ENCODE data around the gene CORO2A. TPM values are rescaled to one million over a fixed set of nuclear protein-coding genes. Genes with fewer than 3 reads are reported as not detected.

The CORO2A gene
- total RNA-seq, 5 donors from 2014 or later (not counting 1 experiment from before 2014, with no cell fraction given) = 9.1 to 12.4 (median 10.8) TPM

DNA sequence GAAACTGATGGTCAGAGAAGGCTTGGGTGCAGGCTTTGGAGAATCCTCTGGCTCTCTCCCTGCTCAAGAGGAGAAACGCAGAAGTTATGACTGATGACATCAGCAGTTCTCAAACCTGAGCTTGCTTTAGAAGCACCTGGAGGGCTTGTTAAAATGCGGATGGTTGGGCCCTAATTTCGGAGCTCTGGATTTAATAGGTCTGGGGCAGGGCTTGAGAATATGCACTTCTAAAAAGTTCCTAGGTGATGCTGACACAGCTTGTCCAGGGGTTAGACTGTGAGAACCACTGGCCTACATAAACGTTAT, 36.6 kb upstream of the CORO2A start:
- H3K4me3 Mint-ChIP-seq = no peak overlapping the region
- H3K4me1 Mint-ChIP-seq = no peaks in the 10 kb centered on the region
- H3K36me3 Mint-ChIP-seq = peaks cover 41% of the 10 kb centered on the region
- no peak overlapping the region for H3K27ac ChIP-seq (ENCODE audit: low read length)
- H3K27me3 ChIP-seq (replicated peaks in 1 of 2; ENCODE audit: control insufficient read depth in 2 of 2, extremely low read depth in 1 of 2, insufficient read depth in 2 of 2, low read length in 1 of 2) = no peaks in the 10 kb centered on the region
- DNase-seq = no peak
- no peak overlapping the region for H3K27ac Mint-ChIP-seq
- no peaks in the 10 kb centered on the region for H3K4me1 ChIP-seq (ENCODE audit: control insufficient read depth in 1 of 2, extremely low read depth in 1 of 2, insufficient read depth in 2 of 2, low read length in 2 of 2)
- H3K4me3 ChIP-seq (ENCODE audit: control insufficient read depth in 1 of 2, extremely low read depth in 1 of 2, low read length in 1 of 2) = no peak overlapping the region
- no peak for ATAC-seq (replicated peaks in 1 of 4)
- ChIA-PET CTCF (interaction anchor here (0.5 to 0.6 kb wide), 2 partner anchors 18 to 106 kb away, joined by 4 read pairs; no protein-coding TSS in a partner anchor), POLR2A (interaction anchor here in 1 of 2 donors (0.6 kb wide), 1 partner anchor 76 kb away, joined by 3 read pairs; no protein-coding TSS in a partner anchor)
- no peaks in the 10 kb centered on the region for H3K9me3 Mint-ChIP-seq
- WGBS (ENCODE audit: insufficient coverage) = 93% methylated on average over 4 of the region's 4 CpGs
- no peaks in the 10 kb centered on the region for H3K27me3 Mint-ChIP-seq
- H3K9me3 ChIP-seq = no peaks in the 10 kb centered on the region
- peaks cover 15 to 68% of the 10 kb centered on the region in 2 donors for H3K36me3 ChIP-seq (ENCODE audit: control insufficient read depth in 2 of 2, extremely low read depth in 1 of 2, insufficient read depth in 1 of 2, low read length in 1 of 2)

DNA sequence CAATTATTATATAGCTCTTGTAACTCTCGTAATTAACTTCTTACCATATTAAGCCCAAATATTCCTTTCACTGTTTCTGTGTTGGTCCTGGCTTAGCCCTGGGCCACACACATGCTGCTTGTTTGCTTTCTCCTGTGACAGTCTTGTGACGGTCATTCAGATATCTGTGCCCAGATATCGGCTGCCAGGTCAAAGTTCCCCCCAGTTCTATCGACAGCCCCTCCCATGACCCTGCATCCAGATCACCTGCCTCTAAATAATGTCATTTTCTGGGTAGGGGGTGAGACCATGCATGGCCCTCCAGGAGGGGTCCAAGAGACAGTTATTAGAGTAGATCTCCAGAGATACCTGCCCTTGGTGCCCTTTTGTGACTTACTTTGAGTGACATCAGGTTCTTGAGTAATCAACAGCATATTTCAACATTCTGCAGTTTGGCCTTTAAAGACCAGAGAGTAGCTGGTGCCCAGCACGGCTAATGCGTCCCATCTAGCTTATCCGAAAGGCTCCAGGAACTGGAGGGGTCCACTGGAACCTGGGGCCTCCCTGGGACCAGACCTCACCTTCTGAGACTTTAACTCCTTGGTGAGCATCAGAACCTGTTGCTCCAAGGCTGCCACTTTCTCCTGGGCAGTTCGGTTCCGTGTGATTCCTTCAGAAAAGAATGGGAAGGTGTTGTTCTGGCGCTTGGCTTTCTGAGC, 36.1 kb upstream of the CORO2A start:
- H3K4me3 ChIP-seq (ENCODE audit: control insufficient read depth in 1 of 2, extremely low read depth in 1 of 2, low read length in 1 of 2) = no peak overlapping the region
- ATAC-seq (replicated peaks in 1 of 4) (no peak), DNase-seq (no peak)
- ChIA-PET CTCF (interaction anchor here in 1 of 2 donors (0.6 kb wide), 1 partner anchor 8 kb away, joined by 4 read pairs; no protein-coding TSS in a partner anchor), POLR2A (interaction anchor here in 1 of 2 donors (0.6 kb wide), 1 partner anchor 796 kb away, joined by 6 read pairs; no protein-coding TSS in a partner anchor)
- H3K27me3 Mint-ChIP-seq = no peaks in the 10 kb centered on the region
- peaks cover 36% of the 10 kb centered on the region for H3K36me3 Mint-ChIP-seq
- H3K9me3 Mint-ChIP-seq = no peaks in the 10 kb centered on the region
- 96% methylated on average over 7 of the region's 10 CpGs for WGBS (ENCODE audit: insufficient coverage)
- no peaks in the 10 kb centered on the region for H3K4me1 Mint-ChIP-seq
- H3K9me3 ChIP-seq = no peaks in the 10 kb centered on the region
- H3K27ac ChIP-seq (ENCODE audit: low read length) = no peak overlapping the region
- no peaks in the 10 kb centered on the region for H3K4me1 ChIP-seq (ENCODE audit: control insufficient read depth in 1 of 2, extremely low read depth in 1 of 2, insufficient read depth in 2 of 2, low read length in 2 of 2)
- H3K36me3 ChIP-seq (ENCODE audit: control insufficient read depth in 2 of 2, extremely low read depth in 1 of 2, insufficient read depth in 1 of 2, low read length in 1 of 2) = peaks cover 15 to 65% of the 10 kb centered on the region in 2 donors
- no peaks in the 10 kb centered on the region for H3K27me3 ChIP-seq (replicated peaks in 1 of 2; ENCODE audit: control insufficient read depth in 2 of 2, extremely low read depth in 1 of 2, insufficient read depth in 2 of 2, low read length in 1 of 2)
- H3K27ac Mint-ChIP-seq = no peak overlapping the region
- no peak overlapping the region for H3K4me3 Mint-ChIP-seq

DNA sequence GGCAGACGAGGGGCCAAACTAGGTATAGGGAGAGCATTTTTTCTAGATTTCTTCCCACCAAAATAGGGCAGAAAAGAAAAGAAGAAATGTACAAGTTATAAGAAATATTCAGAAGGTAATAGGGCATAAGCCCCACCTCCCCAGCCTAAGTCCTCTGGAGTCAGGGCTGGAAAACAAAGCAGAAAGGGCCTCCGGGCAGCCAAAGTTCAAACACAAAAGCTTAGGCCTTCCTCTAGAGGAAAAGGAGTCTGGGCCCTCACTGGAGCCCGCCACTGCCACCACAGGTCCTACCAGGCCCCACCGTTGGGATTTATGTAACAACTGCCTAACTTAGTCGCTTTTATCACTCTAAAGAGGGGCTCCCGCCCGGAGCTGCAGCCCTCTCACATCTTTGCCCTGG, 35.4 kb upstream of the CORO2A start:
- DNase-seq = no peak
- CTCF ChIA-PET = interaction anchor here in 1 of 2 donors (0.6 kb wide), 1 partner anchor 9 kb away, joined by 4 read pairs; no protein-coding TSS in a partner anchor

DNA sequence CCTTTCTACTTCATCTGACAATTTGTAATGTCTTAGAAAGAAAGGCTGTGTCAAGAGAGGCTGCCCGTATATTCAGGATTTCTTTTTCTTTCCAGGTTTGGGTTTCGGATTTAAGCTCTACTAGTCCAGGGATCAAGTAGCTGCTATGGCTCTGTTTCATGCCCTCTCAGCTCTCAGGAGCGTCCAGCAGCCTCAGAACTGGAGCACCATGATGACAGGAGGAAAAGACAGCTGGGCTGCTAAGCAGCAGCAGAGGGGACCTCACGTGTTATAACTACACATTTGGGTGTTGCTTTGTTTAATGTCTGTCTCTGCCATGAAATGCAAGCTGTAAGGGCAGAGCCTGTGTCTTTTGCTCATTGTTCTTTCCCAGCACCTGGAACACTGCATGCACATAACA, 34.5 kb upstream of the CORO2A start:
- no peaks in the 10 kb centered on the region for H3K27me3 ChIP-seq (replicated peaks in 1 of 2; ENCODE audit: control insufficient read depth in 2 of 2, extremely low read depth in 1 of 2, insufficient read depth in 2 of 2, low read length in 1 of 2)
- H3K36me3 Mint-ChIP-seq = peaks cover 45% of the 10 kb centered on the region
- peaks cover 0 to 3% (median 0%) of the 10 kb centered on the region in 3 donors for H3K4me1 Mint-ChIP-seq

More for the DNA sequence above, 35.4 kb upstream of the CORO2A start:
- Mint-ChIP-seq H3K27me3 (no peaks in the 10 kb centered on the region), H3K27ac (no peak overlapping the region), H3K36me3 (peaks cover 39% of the 10 kb centered on the region), H3K4me1 (peaks cover 0 to 3% (median 0%) of the 10 kb centered on the region in 3 donors), H3K9me3 (no peaks in the 10 kb centered on the region), H3K4me3 (no peak overlapping the region)
- no peaks in the 10 kb centered on the region for H3K4me1 ChIP-seq (ENCODE audit: control insufficient read depth in 1 of 2, extremely low read depth in 1 of 2, insufficient read depth in 2 of 2, low read length in 2 of 2)
- H3K9me3 ChIP-seq = no peaks in the 10 kb centered on the region
- no peaks in the 10 kb centered on the region for H3K27me3 ChIP-seq (replicated peaks in 1 of 2; ENCODE audit: control insufficient read depth in 2 of 2, extremely low read depth in 1 of 2, insufficient read depth in 2 of 2, low read length in 1 of 2)
- no peak for ATAC-seq (replicated peaks in 1 of 4)
- peaks cover 15 to 59% of the 10 kb centered on the region in 2 donors for H3K36me3 ChIP-seq (ENCODE audit: control insufficient read depth in 2 of 2, extremely low read depth in 1 of 2, insufficient read depth in 1 of 2, low read length in 1 of 2)
- POLR2A ChIA-PET = interaction anchor here in 1 of 2 donors (0.6 kb wide), 1 partner anchor 796 kb away, joined by 6 read pairs; no protein-coding TSS in a partner anchor
- WGBS (ENCODE audit: insufficient coverage) = no CpG with 5 or more reads among the region's 7 CpGs
- no peak overlapping the region for H3K4me3 ChIP-seq (ENCODE audit: control insufficient read depth in 1 of 2, extremely low read depth in 1 of 2, low read length in 1 of 2)
- no peak overlapping the region for H3K27ac ChIP-seq (ENCODE audit: low read length)

DNA sequence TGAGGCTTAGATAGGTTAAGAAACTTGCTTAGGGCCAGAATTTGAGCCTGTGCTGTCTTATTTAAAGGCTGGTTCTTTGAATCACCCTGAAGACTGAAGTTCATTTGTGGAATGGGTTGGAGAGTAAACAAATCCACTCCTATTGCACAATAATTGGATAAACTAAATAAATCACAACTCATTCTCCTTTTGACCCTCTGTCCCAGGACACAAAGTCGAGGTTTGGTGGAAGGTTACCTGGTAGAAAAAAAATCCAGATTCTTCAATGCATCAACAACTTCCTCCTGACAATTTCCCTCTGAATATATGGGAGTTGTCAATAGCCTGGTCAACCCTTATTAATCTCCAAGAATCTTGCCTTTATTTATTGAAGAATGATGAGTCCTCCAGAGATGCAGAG, 34.1 kb upstream of the CORO2A start:
- peaks cover 0 to 3% (median 0%) of the 10 kb centered on the region in 3 donors for H3K4me1 Mint-ChIP-seq
- no CpG with 5 or more reads among the region's 1 CpG for WGBS (ENCODE audit: insufficient coverage)

More for the DNA sequence above, 34.5 kb upstream of the CORO2A start:
- H3K9me3 ChIP-seq = no peaks in the 10 kb centered on the region
- Mint-ChIP-seq H3K4me3 (no peak overlapping the region), H3K27ac (no peak overlapping the region), H3K27me3 (no peaks in the 10 kb centered on the region), H3K9me3 (no peaks in the 10 kb centered on the region)
- DNase-seq (no peak), ATAC-seq (replicated peaks in 1 of 4) (no peak)
- H3K36me3 ChIP-seq (ENCODE audit: control insufficient read depth in 2 of 2, extremely low read depth in 1 of 2, insufficient read depth in 1 of 2, low read length in 1 of 2) = peaks cover 15 to 58% of the 10 kb centered on the region in 2 donors
- WGBS (ENCODE audit: insufficient coverage) = 94% methylated on average over 2 of the region's 4 CpGs
- ChIA-PET CTCF (no interaction called here), POLR2A (interaction anchor here in 1 of 2 donors (0.7 kb wide), 1 partner anchor 12 kb away, joined by 7 read pairs; no protein-coding TSS in a partner anchor)
- H3K4me3 ChIP-seq (ENCODE audit: control insufficient read depth in 1 of 2, extremely low read depth in 1 of 2, low read length in 1 of 2) = no peak overlapping the region
- H3K4me1 ChIP-seq (ENCODE audit: control insufficient read depth in 1 of 2, extremely low read depth in 1 of 2, insufficient read depth in 2 of 2, low read length in 2 of 2) = no peaks in the 10 kb centered on the region
- no peak overlapping the region for H3K27ac ChIP-seq (ENCODE audit: low read length)

DNA sequence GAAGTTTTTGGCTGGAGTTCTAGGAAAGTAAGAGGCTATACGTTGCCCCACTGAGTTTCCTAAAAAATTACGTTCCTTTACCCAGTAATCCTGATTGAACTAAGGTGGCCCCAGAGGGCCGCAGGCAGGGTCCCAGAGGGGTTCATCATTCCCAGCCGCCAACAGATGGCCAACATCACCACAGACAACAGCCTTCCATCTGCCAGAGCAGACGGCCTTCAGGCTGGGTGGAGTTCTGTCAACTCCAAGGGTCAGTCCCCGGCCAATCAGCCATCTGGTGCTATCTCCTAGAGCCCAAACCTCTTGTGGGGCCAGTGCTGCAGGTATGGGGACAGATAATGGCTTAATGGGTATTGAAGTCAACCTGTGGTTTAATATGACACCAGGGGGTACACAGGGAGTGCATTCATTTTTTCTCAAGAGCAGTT, 32.6 kb upstream of the CORO2A start:
- no peak for DNase-seq
- ChIA-PET POLR2A (no interaction called here), CTCF (no interaction called here)
- WGBS (ENCODE audit: insufficient coverage) = 100% methylated on average over 3 of the region's 6 CpGs
- Mint-ChIP-seq H3K27me3 (no peaks in the 10 kb centered on the region), H3K9me3 (no peaks in the 10 kb centered on the region), H3K27ac (no peak overlapping the region), H3K4me1 (peaks cover 0 to 3% (median 0%) of the 10 kb centered on the region in 3 donors), H3K4me3 (no peak overlapping the region), H3K36me3 (peaks cover 44% of the 10 kb centered on the region)
- ATAC-seq (replicated peaks in 1 of 4) = no peak
- H3K9me3 ChIP-seq = no peaks in the 10 kb centered on the region
- peaks cover 23 to 59% of the 10 kb centered on the region in 2 donors for H3K36me3 ChIP-seq (ENCODE audit: control insufficient read depth in 2 of 2, extremely low read depth in 1 of 2, insufficient read depth in 1 of 2, low read length in 1 of 2)
- H3K4me1 ChIP-seq (ENCODE audit: control insufficient read depth in 1 of 2, extremely low read depth in 1 of 2, insufficient read depth in 2 of 2, low read length in 2 of 2) = no peaks in the 10 kb centered on the region
- no peak overlapping the region for H3K4me3 ChIP-seq (ENCODE audit: control insufficient read depth in 1 of 2, extremely low read depth in 1 of 2, low read length in 1 of 2)
- no peak overlapping the region for H3K27ac ChIP-seq (ENCODE audit: low read length)
- no peaks in the 10 kb centered on the region for H3K27me3 ChIP-seq (replicated peaks in 1 of 2; ENCODE audit: control insufficient read depth in 2 of 2, extremely low read depth in 1 of 2, insufficient read depth in 2 of 2, low read length in 1 of 2)

More for the DNA sequence above, 34.1 kb upstream of the CORO2A start:
- no peak for DNase-seq
- no peaks in the 10 kb centered on the region for H3K4me1 ChIP-seq (ENCODE audit: control insufficient read depth in 1 of 2, extremely low read depth in 1 of 2, insufficient read depth in 2 of 2, low read length in 2 of 2)
- no peak overlapping the region for H3K27ac ChIP-seq (ENCODE audit: low read length)
- H3K4me3 Mint-ChIP-seq = no peak overlapping the region
- no peaks in the 10 kb centered on the region for H3K27me3 ChIP-seq (replicated peaks in 1 of 2; ENCODE audit: control insufficient read depth in 2 of 2, extremely low read depth in 1 of 2, insufficient read depth in 2 of 2, low read length in 1 of 2)
- H3K27me3 Mint-ChIP-seq = no peaks in the 10 kb centered on the region
- CTCF ChIA-PET = no interaction called here
- H3K9me3 Mint-ChIP-seq = no peaks in the 10 kb centered on the region
- no peak for ATAC-seq (replicated peaks in 1 of 4)
- no peaks in the 10 kb centered on the region for H3K9me3 ChIP-seq
- no peak overlapping the region for H3K27ac Mint-ChIP-seq
- H3K36me3 ChIP-seq (ENCODE audit: control insufficient read depth in 2 of 2, extremely low read depth in 1 of 2, insufficient read depth in 1 of 2, low read length in 1 of 2) = peaks cover 15 to 57% of the 10 kb centered on the region in 2 donors
- H3K4me3 ChIP-seq (ENCODE audit: control insufficient read depth in 1 of 2, extremely low read depth in 1 of 2, low read length in 1 of 2) = no peak overlapping the region
- H3K36me3 Mint-ChIP-seq = peaks cover 45% of the 10 kb centered on the region
- POLR2A ChIA-PET = no interaction called here
